Naive B cell (primary cell): ENCODE data around the gene XRCC5. TPM values are rescaled to one million over a fixed set of nuclear protein-coding genes. Genes with fewer than 3 reads are reported as not detected.

Source experiments
- ATAC-seq, 2 donors: fragments of 150-1000 bp; cut with Tn5 transposase; 2 replicates each; pipeline ENCODE4 v1.10.0; 2021; ENCODE audit warnings: low read depth in 2 of 2, mild to moderate bottlenecking in 2 of 2, moderate library complexity in 2 of 2
- DNase-seq: peaks from one replicate; pipeline ENCODE4 v3.0.0; 2022
- H3K27ac Mint-ChIP-seq, 6 donors: one replicate each; pipeline ENCODE4 v1.8.0; 2020 to 2022; ENCODE audit warnings: mild to moderate bottlenecking in 6 of 6, mixed read lengths in 6 of 6, moderate library complexity in 5 of 6, inconsistent platforms in 2 of 6
- H3K27me3 Mint-ChIP-seq, 3 donors: one replicate each; pipeline ENCODE4 v1.8.0; 2021 to 2022; ENCODE audit warnings: mixed read lengths in 3 of 3, mild to moderate bottlenecking in 1 of 3
- H3K36me3 Mint-ChIP-seq, 2 donors: one replicate each; pipeline ENCODE4 v1.8.0; 2020 to 2022; ENCODE audit warnings: mixed read lengths in 2 of 2, inconsistent platforms in 1 of 2, mild to moderate bottlenecking in 1 of 2
- H3K4me1 Mint-ChIP-seq, 3 donors: one replicate each; pipeline ENCODE4 v1.8.0; 2020 to 2022; ENCODE audit warnings: mixed read lengths in 3 of 3, inconsistent platforms in 1 of 3, mild to moderate bottlenecking in 1 of 3, moderate library complexity in 1 of 3
- H3K4me3 Mint-ChIP-seq, 8 donors: one replicate each; pipeline ENCODE4 v1.8.0; 2020 to 2022; ENCODE audit warnings: mild to moderate bottlenecking in 8 of 8, mixed read lengths in 8 of 8, moderate library complexity in 8 of 8, inconsistent platforms in 2 of 8
- H3K9me3 Mint-ChIP-seq, 7 donors: one replicate each; pipeline ENCODE4 v1.8.0; 2020 to 2022; ENCODE audit warnings: mixed read lengths in 7 of 7, mild to moderate bottlenecking in 5 of 7, inconsistent platforms in 2 of 7, moderate library complexity in 1 of 7
- polyA plus RNA-seq, 6 donors: library from polyadenylated mRNA; unstranded; fragments of 300-500 nt; fragmentation: Illumina TruSeq; gene quantifications; one replicate each; pipeline ENCODE4 v1.2.3, GENCODE V29; 2021; ENCODE audit warnings: low read depth in 6 of 6

XRCC5 gene
- polyA plus RNA-seq, 6 donors from 2014 or later, result 245 to 322 (median 271) TPM

DNA sequence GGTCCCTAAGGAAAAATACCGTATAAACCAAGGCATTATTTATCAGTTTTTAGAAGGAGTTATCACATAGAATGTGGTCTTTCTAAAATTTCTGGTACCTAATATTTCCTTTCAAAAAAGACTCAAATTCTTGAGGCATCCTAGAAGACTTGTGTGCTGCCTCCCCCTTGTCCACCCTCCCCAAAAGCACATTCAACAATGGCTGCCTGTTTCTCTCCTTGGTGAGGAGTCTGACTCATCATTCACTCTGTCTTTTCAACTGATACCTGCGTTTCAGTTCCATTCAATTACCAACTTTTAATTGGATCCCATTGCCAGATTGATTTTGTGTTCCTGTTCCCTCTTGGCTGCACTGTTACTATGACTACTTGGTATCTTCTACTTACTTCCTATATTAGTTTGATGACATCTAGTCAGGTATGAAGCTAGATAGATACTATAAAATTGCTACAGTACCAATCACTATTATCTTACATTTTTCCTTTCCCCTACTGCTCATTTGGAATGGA is 72.9 kb downstream of the XRCC5 start:
- no peak overlapping the region for H3K4me3 Mint-ChIP-seq
- peak; percentile 30 to 44 for ATAC-seq

DNA sequence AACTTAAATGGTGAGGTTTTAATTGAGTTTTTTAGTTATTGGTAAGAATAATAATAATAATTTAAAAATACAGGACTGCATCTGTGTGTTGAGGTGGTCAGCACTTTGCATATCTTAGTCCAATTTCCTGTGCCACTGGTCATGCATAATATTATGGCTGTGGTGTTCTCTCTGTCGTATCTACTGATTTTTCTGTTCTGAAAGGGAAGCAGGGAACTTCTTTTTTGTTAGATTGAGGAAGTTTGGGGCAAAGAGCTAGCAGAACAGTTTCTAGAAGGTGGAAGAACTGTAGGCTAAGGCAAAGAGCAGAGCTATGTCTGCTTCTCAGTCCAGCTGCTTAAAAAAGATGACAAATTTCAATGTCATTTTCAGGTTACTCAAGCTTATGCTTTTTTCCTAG is 74.3 kb downstream of the XRCC5 start:
- Mint-ChIP-seq H3K27ac (peak overlapping the region; percentile 72 to 90 (median 82)), H3K27me3 (no peaks in the 10 kb centered on the region), H3K4me1 (peaks cover 63 to 80% (median 68%) of the 10 kb centered on the region in 3 donors), H3K36me3 (peaks cover 19 to 33% of the 10 kb centered on the region in 2 donors), H3K4me3 (peak overlapping the region; percentile 1 to 78 (median 59)), H3K9me3 (no peaks in the 10 kb centered on the region)
- ATAC-seq (peak; percentile 84 to 87), DNase-seq (peak; percentile 26)

More for the DNA sequence above, 72.9 kb downstream of the XRCC5 start:
- no peak for DNase-seq
- Mint-ChIP-seq H3K36me3 (peaks cover 17 to 23% of the 10 kb centered on the region in 2 donors), H3K4me1 (peaks cover 49 to 69% (median 54%) of the 10 kb centered on the region in 3 donors), H3K9me3 (no peaks in the 10 kb centered on the region), H3K27ac (peak overlapping the region in 5 of 6 donors; percentile 28 to 95 (median 64)), H3K27me3 (no peaks in the 10 kb centered on the region)

DNA sequence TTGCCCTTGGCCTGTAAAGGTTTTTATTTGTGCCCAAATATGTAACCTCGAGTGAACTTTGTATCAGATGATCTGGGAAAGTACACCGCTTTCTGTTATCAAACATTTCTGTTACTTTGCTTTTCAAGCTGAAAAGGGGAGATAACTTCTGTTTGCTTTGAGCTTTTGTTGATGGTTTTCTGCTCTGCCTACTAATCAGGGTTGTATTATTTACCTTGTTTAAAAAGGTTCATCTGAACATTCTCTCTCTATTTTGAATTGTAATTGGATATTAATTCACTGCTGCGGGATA is 79.4 kb downstream of the XRCC5 start:
- H3K36me3 Mint-ChIP-seq, result peaks cover 19 to 35% of the 10 kb centered on the region in 2 donors
- H3K9me3 Mint-ChIP-seq, result no peaks in the 10 kb centered on the region
- H3K27ac Mint-ChIP-seq, result peak overlapping the region in 2 of 6 donors; percentile 46 to 79
- DNase-seq, result no peak
- H3K4me3 Mint-ChIP-seq, result no peak overlapping the region
- no peak for ATAC-seq
- peaks cover 45 to 59% (median 50%) of the 10 kb centered on the region in 3 donors for H3K4me1 Mint-ChIP-seq
- H3K27me3 Mint-ChIP-seq, result no peaks in the 10 kb centered on the region

DNA sequence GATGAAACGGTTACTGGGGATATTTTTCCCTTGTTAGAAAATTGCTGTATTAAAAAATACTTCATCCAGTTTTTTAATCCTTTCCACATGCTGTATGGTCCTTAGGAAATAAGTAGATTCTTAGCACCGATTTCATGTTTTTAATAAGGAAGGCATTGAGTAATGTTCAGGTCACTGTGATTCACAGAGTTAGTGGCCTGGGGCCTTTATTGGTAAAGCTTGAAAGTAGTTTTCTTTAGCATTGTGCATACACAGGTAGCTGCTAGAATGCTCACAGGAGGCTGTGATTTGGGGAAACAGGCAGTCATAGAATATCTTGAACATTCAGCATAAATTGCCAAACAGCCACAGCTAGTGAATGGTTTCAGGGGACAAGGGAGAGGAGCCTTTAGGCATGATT is 79.8 kb downstream of the XRCC5 start:
- DNase-seq, result no peak

DNA sequence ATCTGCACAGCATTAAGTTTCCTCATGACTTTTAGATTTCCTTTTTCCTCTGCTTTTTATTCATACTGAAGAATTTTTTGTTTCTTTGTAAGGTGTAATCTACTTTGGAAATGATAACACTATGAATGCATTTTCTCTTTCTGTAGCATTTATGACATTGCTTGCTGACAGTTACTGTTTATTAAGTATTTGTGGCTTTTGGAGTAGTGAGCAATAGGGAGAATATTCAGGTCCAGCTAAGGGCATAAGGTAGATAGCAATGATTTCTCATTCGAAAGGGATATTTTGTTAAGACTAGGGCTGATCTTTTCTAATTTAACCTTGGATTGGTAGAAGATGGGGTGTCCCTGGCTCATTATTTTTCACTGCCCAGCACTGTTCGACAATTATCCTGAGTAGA is 80.3 kb downstream of the XRCC5 start:
- no peaks in the 10 kb centered on the region for H3K9me3 Mint-ChIP-seq
- peaks cover 28 to 43% of the 10 kb centered on the region in 2 donors for H3K36me3 Mint-ChIP-seq
- H3K4me3 Mint-ChIP-seq, result no peak overlapping the region
- ATAC-seq (no peak), DNase-seq (no peak)
- H3K4me1 Mint-ChIP-seq, result peaks cover 39 to 57% (median 45%) of the 10 kb centered on the region in 3 donors
- H3K27ac Mint-ChIP-seq, result peak overlapping the region in 4 of 6 donors; percentile 7 to 51 (median 35)
- H3K27me3 Mint-ChIP-seq, result no peaks in the 10 kb centered on the region

More for the DNA sequence above, 79.8 kb downstream of the XRCC5 start:
- H3K4me1 Mint-ChIP-seq, result peaks cover 40 to 56% (median 45%) of the 10 kb centered on the region in 3 donors
- H3K4me3 Mint-ChIP-seq, result no peak overlapping the region
- H3K9me3 Mint-ChIP-seq, result no peaks in the 10 kb centered on the region
- H3K27ac Mint-ChIP-seq, result peak overlapping the region in 5 of 6 donors; percentile 7 to 79 (median 21)
- peaks cover 23 to 40% of the 10 kb centered on the region in 2 donors for H3K36me3 Mint-ChIP-seq
- no peaks in the 10 kb centered on the region for H3K27me3 Mint-ChIP-seq
- ATAC-seq, result no peak

DNA sequence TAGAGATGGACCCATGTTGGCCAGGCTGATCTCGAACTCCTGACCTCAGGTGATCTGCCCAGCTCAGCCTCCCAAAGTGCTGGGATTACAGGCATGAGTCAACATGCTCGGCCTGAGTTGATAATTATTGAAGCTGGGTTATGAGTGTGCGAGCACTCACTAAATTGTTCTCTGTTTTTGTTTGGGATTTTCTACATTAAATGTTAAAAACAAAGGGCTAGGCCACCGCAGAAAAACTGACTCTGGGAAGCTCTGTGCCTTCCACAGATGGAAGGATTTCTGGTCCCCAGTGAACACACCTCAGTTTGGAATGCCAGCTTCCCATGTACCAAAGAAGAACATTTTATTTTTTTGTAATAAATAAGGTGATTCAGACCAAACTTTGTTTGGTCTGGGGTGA is 83.0 kb downstream of the XRCC5 start:
- no peak for DNase-seq
- Mint-ChIP-seq H3K9me3 (no peaks in the 10 kb centered on the region), H3K4me1 (peaks cover 24 to 45% (median 28%) of the 10 kb centered on the region in 3 donors), H3K27ac (peak overlapping the region in 1 of 6 donors; percentile 41), H3K36me3 (peaks cover 41 to 57% of the 10 kb centered on the region in 2 donors), H3K27me3 (no peaks in the 10 kb centered on the region), H3K4me3 (no peak overlapping the region)
- no peak for ATAC-seq

DNA sequence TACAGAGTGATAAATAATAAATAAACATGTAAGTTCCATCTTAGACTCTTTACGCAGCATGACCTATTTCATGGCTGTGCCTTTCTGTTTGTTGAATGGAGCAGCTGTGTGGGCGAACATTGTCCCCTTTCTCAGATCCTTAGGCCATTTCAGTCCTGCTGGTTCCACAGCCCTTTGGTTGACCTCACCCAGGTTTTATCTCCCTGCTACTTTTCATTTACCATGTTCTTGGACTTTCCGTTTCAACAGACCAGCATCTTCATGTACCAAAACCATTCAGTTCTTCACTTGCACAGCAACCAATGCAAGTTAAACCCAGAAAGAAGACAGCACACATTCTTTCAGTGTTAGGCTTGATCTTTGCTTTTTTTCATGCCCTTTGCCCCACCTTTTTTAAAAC is 83.8 kb downstream of the XRCC5 start:
- ATAC-seq, result no peak
- no peak for DNase-seq
- Mint-ChIP-seq H3K4me3 (no peak overlapping the region), H3K27ac (peak overlapping the region in 3 of 6 donors; percentile 8 to 51 (median 21)), H3K27me3 (no peaks in the 10 kb centered on the region), H3K4me1 (peaks cover 17 to 37% (median 21%) of the 10 kb centered on the region in 3 donors), H3K9me3 (no peaks in the 10 kb centered on the region), H3K36me3 (peaks cover 49 to 52% of the 10 kb centered on the region in 2 donors)

DNA sequence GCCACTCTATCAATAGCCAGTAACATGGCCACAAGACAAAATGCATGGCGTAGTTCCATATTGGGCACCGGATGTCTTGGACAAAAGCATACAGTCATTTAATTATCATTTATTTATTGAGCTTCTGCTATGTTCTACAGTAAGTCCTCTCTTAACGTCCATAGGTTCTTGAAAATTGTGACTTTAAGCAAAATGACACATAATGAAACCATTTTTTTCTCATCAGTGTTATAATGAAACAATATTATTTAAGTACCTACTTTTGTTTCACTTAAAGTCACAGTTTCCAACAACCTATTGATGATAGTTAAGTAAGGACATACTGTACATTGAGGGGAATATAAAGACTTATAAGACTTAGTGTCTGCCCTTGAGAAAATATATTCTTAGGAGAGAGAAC is 84.9 kb downstream of the XRCC5 start:
- Mint-ChIP-seq H3K4me1 (peaks cover 7 to 27% (median 14%) of the 10 kb centered on the region in 3 donors), H3K27me3 (no peaks in the 10 kb centered on the region), H3K9me3 (no peaks in the 10 kb centered on the region), H3K4me3 (no peak overlapping the region), H3K27ac (peak overlapping the region in 1 of 6 donors; percentile 10), H3K36me3 (peaks cover 44 to 47% of the 10 kb centered on the region in 2 donors)
- ATAC-seq (no peak), DNase-seq (no peak)

DNA sequence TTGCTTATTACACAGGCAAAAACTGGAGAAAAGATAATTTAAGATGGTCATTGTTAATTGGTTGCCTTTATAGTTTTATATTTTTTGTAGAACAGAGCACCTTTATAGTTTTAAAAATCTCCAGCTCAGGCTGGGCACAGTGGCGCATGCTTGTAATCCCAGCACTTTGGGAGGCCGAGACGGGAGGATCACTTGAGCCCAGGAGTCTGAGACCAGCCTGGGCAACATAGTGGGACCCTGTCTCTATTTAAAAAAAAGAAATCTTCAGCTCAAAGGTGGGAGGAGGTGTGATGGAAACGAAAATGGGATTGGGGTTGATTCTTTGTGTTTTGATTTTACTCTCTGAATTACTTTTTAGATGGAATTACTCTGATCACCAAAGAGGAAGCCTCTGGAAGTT is 85.4 kb downstream of the XRCC5 start:
- peaks cover 44 to 51% of the 10 kb centered on the region in 2 donors for H3K36me3 Mint-ChIP-seq
- H3K27ac Mint-ChIP-seq, result peak overlapping the region in 1 of 6 donors; percentile 10
- ATAC-seq (no peak), DNase-seq (no peak)
- peak overlapping the region in 1 of 8 donors; percentile 47 for H3K4me3 Mint-ChIP-seq
- no peaks in the 10 kb centered on the region for H3K27me3 Mint-ChIP-seq
- peaks cover 4 to 23% (median 10%) of the 10 kb centered on the region in 3 donors for H3K4me1 Mint-ChIP-seq
- H3K9me3 Mint-ChIP-seq, result no peaks in the 10 kb centered on the region

DNA sequence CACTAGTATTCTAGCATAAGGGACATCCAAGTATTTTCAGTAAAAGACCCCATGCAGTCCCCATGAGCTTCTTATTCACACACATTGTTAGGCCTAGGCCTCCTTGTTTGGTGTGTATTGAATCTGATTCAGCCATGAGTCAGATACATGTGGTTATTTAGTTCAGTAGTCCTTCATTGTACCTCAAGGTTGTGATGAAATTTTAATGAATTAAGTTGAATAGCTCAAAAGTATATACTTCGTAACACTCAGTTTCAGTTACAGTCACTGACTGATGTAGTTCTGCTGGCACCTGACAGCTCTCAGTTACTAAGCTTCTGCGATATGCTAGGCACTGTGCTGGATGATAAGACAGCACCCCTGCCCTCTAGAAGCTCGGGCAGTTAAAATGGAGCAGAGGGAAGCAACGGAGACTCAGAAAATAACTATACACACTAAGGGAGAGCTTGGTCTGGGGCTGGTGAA is 86.4 kb downstream of the XRCC5 start:
- peak overlapping the region in 3 of 6 donors; percentile 61 to 97 (median 86) for H3K27ac Mint-ChIP-seq
- ATAC-seq, result no peak
- no peak for DNase-seq
- H3K4me3 Mint-ChIP-seq, result no peak overlapping the region
- H3K9me3 Mint-ChIP-seq, result no peaks in the 10 kb centered on the region
- H3K36me3 Mint-ChIP-seq, result peaks cover 44 to 60% of the 10 kb centered on the region in 2 donors
- H3K27me3 Mint-ChIP-seq, result no peaks in the 10 kb centered on the region
- H3K4me1 Mint-ChIP-seq, result peaks cover 7 to 22% (median 10%) of the 10 kb centered on the region in 3 donors

DNA sequence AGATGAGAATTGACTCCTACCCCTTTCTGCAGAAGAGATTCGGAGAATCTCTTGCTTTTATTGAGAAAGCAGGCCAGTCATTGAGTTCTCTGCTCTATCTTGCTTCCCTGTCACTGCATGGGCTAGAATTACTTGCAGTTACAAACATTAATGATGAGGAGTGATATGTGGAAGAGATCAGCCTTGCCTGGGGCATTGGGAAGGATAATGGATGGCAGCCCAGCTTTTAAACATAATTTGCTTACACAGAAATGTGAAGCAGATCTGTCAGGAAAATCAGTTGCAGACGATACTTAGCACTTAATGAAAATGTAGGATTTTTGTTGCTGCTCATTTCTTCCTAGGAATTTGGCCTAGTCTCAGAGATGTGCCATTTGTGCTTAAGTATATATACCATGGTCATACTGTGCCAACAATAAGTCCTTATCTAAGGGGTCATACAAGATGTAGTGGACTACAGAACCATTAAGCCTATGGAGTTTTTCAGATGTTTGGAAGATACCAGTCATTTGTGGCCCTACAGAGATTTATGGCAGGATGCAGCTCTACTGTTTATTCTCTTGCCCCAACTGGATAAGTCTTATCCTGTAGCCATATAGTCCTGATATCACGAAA is 92.7 kb downstream of the XRCC5 start:
- Mint-ChIP-seq H3K36me3 (peaks cover 30 to 55% of the 10 kb centered on the region in 2 donors), H3K4me3 (no peak overlapping the region), H3K4me1 (peaks cover 0 to 10% (median 0%) of the 10 kb centered on the region in 3 donors), H3K27ac (no peak overlapping the region), H3K27me3 (no peaks in the 10 kb centered on the region), H3K9me3 (no peaks in the 10 kb centered on the region)
- no peak for ATAC-seq
- no peak for DNase-seq

DNA sequence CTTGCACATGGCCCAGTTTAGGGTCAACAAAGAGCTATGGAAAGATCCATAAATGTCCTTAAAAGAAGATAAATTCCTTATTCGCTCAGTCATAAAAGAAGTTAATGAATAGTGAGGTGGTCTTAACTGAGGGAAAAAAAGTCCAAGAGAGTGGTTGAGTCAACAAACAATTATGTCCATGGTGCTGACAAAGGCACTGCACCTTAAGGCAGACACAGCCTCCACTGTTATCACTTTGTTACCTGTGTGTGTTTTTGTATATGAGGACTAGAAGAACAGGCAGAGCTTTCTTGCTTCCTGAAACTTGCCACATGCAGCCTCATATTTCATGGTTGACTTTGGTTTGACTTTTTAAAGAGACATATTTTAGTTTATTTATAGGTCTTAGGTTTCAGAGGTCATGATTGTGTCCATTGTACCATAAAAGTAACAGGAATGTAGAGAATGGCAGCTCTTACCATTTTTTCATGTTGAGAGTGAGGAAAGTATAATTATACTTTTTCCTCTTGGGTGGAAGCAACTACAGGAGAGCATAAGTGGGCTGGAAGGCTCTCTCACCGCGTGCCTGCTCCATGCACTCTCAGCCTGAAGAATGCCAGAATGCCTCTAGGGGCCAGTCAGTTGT is 93.6 kb downstream of the XRCC5 start:
- Mint-ChIP-seq H3K27ac (peak overlapping the region in 2 of 6 donors; percentile 49 to 56), H3K9me3 (no peaks in the 10 kb centered on the region)

DNA sequence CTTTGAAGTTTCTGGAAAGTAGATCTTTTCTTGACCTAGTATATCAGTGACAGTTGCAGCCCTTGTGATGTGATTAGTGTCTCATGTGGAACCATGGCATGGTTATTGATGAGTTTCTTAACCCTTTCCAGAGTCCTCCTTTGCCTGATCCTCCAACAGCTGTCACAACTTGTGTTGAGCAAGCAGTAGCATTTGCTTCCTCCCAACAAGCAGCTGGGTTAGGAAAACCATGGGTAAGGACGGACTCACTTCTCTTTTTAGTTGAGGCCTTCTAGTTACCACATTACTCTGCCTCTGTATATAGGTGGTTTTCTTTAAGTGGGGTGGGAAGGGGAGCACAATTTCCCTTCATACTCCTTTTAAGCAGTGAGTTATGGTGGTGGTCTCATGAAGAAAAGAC is 96.3 kb downstream of the XRCC5 start:
- H3K9me3 Mint-ChIP-seq, result no peaks in the 10 kb centered on the region
- ATAC-seq (no peak), DNase-seq (no peak)
- H3K4me3 Mint-ChIP-seq, result no peak overlapping the region
- peaks cover 22 to 38% of the 10 kb centered on the region in 2 donors for H3K36me3 Mint-ChIP-seq
- H3K4me1 Mint-ChIP-seq, result peaks cover 0 to 7% (median 0%) of the 10 kb centered on the region in 3 donors
- H3K27me3 Mint-ChIP-seq, result no peaks in the 10 kb centered on the region
- no peak overlapping the region for H3K27ac Mint-ChIP-seq

More for the DNA sequence above, 93.6 kb downstream of the XRCC5 start:
- no peaks in the 10 kb centered on the region for H3K27me3 Mint-ChIP-seq
- DNase-seq, result no peak
- peaks cover 0 to 10% (median 0%) of the 10 kb centered on the region in 3 donors for H3K4me1 Mint-ChIP-seq
- H3K36me3 Mint-ChIP-seq, result peaks cover 30 to 56% of the 10 kb centered on the region in 2 donors
- ATAC-seq, result no peak
- no peak overlapping the region for H3K4me3 Mint-ChIP-seq
